WTC11 (cell line): ENCODE data around the gene XKRX. TPM values are rescaled to one million over a fixed set of nuclear protein-coding genes. Genes with fewer than 3 reads are reported as not detected.

Source experiments
- ATAC-seq: fragments of 200-7000 bp; cut with Tn5 transposase; 2 replicates; pipeline ENCODE4 v1.10.0; 2021; ENCODE audit warnings: mild to moderate bottlenecking, moderate library complexity
- CTCF ChIA-PET: fragments of 300-600 bp; sonication (Branson Sonifier 250); formaldehyde crosslinking; loops from one replicate; lab custom pipeline; 2021; ENCODE audit warnings: antibody characterized with exemption; lab: Charles Lee
- POLR2A ChIA-PET: fragments of 350-600 bp; sonication (Branson Sonifier 250); formaldehyde crosslinking; loops from one replicate; lab custom pipeline; 2021; ENCODE audit warnings: antibody characterized with exemption; lab: Charles Lee
- DNase-seq: peaks from one replicate; pipeline ENCODE4 v3.0.0; 2021; ENCODE audit warnings: low spot score
- H3K27ac Mint-ChIP-seq: 2 replicates; pipeline ENCODE4 v1.8.0; 2021; ENCODE audit warnings: mixed read lengths
- H3K27me3 Mint-ChIP-seq: 2 replicates; pipeline ENCODE4 v1.8.0; 2021; ENCODE audit warnings: low read depth, mild to moderate bottlenecking, moderate library complexity, mixed read lengths
- H3K36me3 Mint-ChIP-seq: 2 replicates; pipeline ENCODE4 v1.8.0; 2021; ENCODE audit warnings: mixed read lengths
- H3K4me1 Mint-ChIP-seq: 2 replicates; pipeline ENCODE4 v1.8.0; 2022; ENCODE audit warnings: mixed read lengths
- H3K4me3 Mint-ChIP-seq: 2 replicates; pipeline ENCODE4 v1.8.0; 2021; ENCODE audit warnings: mild to moderate bottlenecking, moderate library complexity, mixed read lengths
- H3K9me3 Mint-ChIP-seq: 2 replicates; pipeline ENCODE4 v1.8.0; 2021; ENCODE audit warnings: mixed read lengths
- ATF6 ChIP-seq: sonication (generic); formaldehyde crosslinking; IDR thresholded peaks from 2 replicates; pipeline ENCODE4 v1.8.1; 2023; ENCODE audit warnings: mild to moderate bottlenecking, missing genetic modification reagents
- E2F4 ChIP-seq: sonication (generic); formaldehyde crosslinking; IDR thresholded peaks from 2 replicates; pipeline ENCODE4 v1.8.1; 2022; ENCODE audit warnings: low read depth, mild to moderate bottlenecking, moderate library complexity, missing genetic modification reagents, borderline replicate concordance
- ELF4 ChIP-seq: sonication (generic); formaldehyde crosslinking; IDR thresholded peaks from 2 replicates; pipeline ENCODE4 v1.8.1; 2022; ENCODE audit warnings: low read depth, mild to moderate bottlenecking, moderate library complexity, missing genetic modification reagents
- FOXP4 ChIP-seq: sonication (generic); formaldehyde crosslinking; IDR thresholded peaks from 2 replicates; pipeline ENCODE4 v1.8.0; 2022; ENCODE audit warnings: mild to moderate bottlenecking, missing genetic modification reagents
- HMGA2 ChIP-seq: fragments of 250-450 bp; sonication (Bioruptor Pico); IDR thresholded peaks from 2 replicates; pipeline ENCODE4 v1.4.0; 2021; ENCODE audit warnings: mild to moderate bottlenecking, moderate library complexity
- KAT7 ChIP-seq: sonication (generic); formaldehyde crosslinking; IDR thresholded peaks from 2 replicates; pipeline ENCODE4 v1.8.1; 2023; ENCODE audit warnings: missing genetic modification reagents, mild to moderate bottlenecking, borderline replicate concordance
- MXD4 ChIP-seq: fragments of 250-450 bp; sonication (Bioruptor Pico); IDR thresholded peaks from 2 replicates; pipeline ENCODE4 v1.8.0; 2021; ENCODE audit warnings: mild to moderate bottlenecking, moderate library complexity, borderline replicate concordance
- MYBL2 ChIP-seq: sonication (generic); formaldehyde crosslinking; IDR thresholded peaks from 2 replicates; pipeline ENCODE4 v1.8.1; 2023; ENCODE audit warnings: mild to moderate bottlenecking, moderate library complexity, missing genetic modification reagents
- NFYB ChIP-seq: sonication (generic); formaldehyde crosslinking; conservative IDR thresholded peaks from 2 replicates; pipeline ENCODE4 v1.8.0; 2022; ENCODE audit warnings: low read depth, missing genetic modification reagents
- RORB ChIP-seq: fragments of 250-450 bp; sonication (Bioruptor Pico); IDR thresholded peaks from 2 replicates; pipeline ENCODE4 v1.9.0; 2021; ENCODE audit warnings: mild to moderate bottlenecking
- SOX15 ChIP-seq: fragments of 250-450 bp; sonication (Bioruptor Pico); IDR thresholded peaks from 2 replicates; pipeline ENCODE4 v1.9.0; 2021; ENCODE audit warnings: mild to moderate bottlenecking
- TCF7 ChIP-seq: sonication (generic); formaldehyde crosslinking; IDR thresholded peaks from 2 replicates; pipeline ENCODE4 v1.8.0; 2022; ENCODE audit warnings: mild to moderate bottlenecking, low read depth, missing genetic modification reagents, moderate library complexity
- TP53 ChIP-seq: sonication (generic); formaldehyde crosslinking; IDR thresholded peaks from 2 replicates; pipeline ENCODE4 v1.8.1; 2023; ENCODE audit warnings: mild to moderate bottlenecking, missing genetic modification reagents
- ZNF121 ChIP-seq: sonication (generic); formaldehyde crosslinking; IDR thresholded peaks from 2 replicates; pipeline ENCODE4 v1.8.0; 2023; ENCODE audit warnings: missing genetic modification reagents
- ZNF232 ChIP-seq: sonication (generic); formaldehyde crosslinking; IDR thresholded peaks from 2 replicates; pipeline ENCODE4 v1.8.0; 2022; ENCODE audit warnings: mild to moderate bottlenecking, missing genetic modification reagents
- ZNF317 ChIP-seq: sonication (generic); formaldehyde crosslinking; IDR thresholded peaks from 2 replicates; pipeline ENCODE4 v1.8.1; 2023; ENCODE audit warnings: low read depth, mild to moderate bottlenecking, moderate library complexity, missing genetic modification reagents, borderline replicate concordance
- ZNF671 ChIP-seq: fragments of 250-450 bp; sonication (Bioruptor Pico); IDR thresholded peaks from 2 replicates; pipeline ENCODE4 v1.8.0; 2021; ENCODE audit warnings: mild to moderate bottlenecking
- total RNA-seq: library from RNA; stranded (reverse); gene quantifications from 3 replicates; pipeline ENCODE4 v1.2.3, GENCODE V29; 2021
- TF ChIP-seq, protein P1 (sequence below): sonication (generic); formaldehyde crosslinking; IDR thresholded peaks from 2 replicates; pipeline ENCODE4 v1.8.1; 2022; ENCODE audit warnings: missing genetic modification reagents, borderline replicate concordance
- TF ChIP-seq, protein P2 (sequence below): fragments of 250-450 bp; sonication (Bioruptor Pico); IDR thresholded peaks from 2 replicates; pipeline ENCODE4 v1.8.0; 2021; ENCODE audit warnings: mild to moderate bottlenecking
- TF ChIP-seq, protein P3 (sequence below): sonication (generic); formaldehyde crosslinking; IDR thresholded peaks from 2 replicates; pipeline ENCODE4 v1.8.1; 2023; ENCODE audit warnings: mild to moderate bottlenecking, missing genetic modification reagents, moderate library complexity

The XKRX gene
- total RNA-seq, 1 experiment from 2014 or later, result 1.1 TPM

DNA sequence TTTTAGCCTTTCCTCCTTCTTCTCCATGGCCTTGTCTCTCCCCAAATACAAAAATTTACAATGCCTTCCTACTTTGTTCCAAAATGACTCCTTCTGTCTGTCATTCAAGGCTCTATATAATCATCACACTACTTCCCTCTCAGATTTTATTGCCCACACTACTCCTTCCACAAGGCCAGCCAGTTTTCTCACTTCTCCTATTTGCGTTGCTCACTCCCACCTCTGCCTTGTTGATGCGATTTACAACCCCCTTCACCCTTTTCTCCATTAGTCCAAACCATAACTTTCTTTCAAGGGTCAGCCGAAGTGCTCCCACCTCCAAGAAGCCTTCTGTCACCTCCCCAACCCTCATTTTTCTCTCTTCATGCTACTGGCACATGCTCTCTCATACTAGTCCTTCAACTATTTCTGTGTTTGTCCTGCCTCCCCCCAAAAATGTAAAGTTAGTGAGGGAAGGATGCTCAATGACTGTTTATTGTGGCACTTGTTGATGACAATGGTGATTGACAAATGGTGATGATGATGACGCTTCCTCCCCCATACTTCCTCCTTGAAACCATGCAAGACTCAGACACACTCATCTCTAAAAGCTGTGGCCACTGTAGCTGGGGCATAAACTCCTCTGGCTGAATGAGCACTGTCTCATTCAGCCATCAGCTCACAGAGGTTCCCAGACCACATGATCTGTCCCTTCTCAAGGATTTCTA is 2.7 kb upstream of the XKRX start (continued):
- TF ChIP-seq FOXP4 (CRISPR knock-in tag), result no peak
- no peak for TF ChIP-seq ELF4
- no peak for TF ChIP-seq SOX15 (CRISPR knock-in tag)
- TF ChIP-seq ZNF671 (CRISPR knock-in tag), result no peak

- Mint-ChIP-seq H3K27me3 (peaks cover 18% of the 10 kb centered on the region), H3K27ac (no peak overlapping the region), H3K9me3 (peaks cover 4% of the 10 kb centered on the region), H3K4me3 (no peak overlapping the region), H3K36me3 (no peaks in the 10 kb centered on the region), H3K4me1 (peaks cover 8% of the 10 kb centered on the region; the same call in 1 of the 2 replicates)
- ATAC-seq, result no peak
- ChIA-PET CTCF (no interaction called here), POLR2A (no interaction called here)
- TF ChIP-seq E2F4 (CRISPR knock-in tag), result no peak
- TF ChIP-seq TP53, result no peak
- TF ChIP-seq ZNF232 (CRISPR knock-in tag), result no peak
- no peak for TF ChIP-seq KAT7 (CRISPR knock-in tag)
- TF ChIP-seq MYBL2 (CRISPR knock-in tag), result no peak
- no peak for TF ChIP-seq MXD4 (CRISPR knock-in tag)
- no peak for TF ChIP-seq ZNF317 (CRISPR knock-in tag)
- TF ChIP-seq ATF6 (CRISPR knock-in tag), result no peak
- no peak for TF ChIP-seq RORB
- no peak for DNase-seq
Measured at GRCh38 chrX:100926453-100926852, 2.3 kb downstream of the XKRX start.

DNA sequence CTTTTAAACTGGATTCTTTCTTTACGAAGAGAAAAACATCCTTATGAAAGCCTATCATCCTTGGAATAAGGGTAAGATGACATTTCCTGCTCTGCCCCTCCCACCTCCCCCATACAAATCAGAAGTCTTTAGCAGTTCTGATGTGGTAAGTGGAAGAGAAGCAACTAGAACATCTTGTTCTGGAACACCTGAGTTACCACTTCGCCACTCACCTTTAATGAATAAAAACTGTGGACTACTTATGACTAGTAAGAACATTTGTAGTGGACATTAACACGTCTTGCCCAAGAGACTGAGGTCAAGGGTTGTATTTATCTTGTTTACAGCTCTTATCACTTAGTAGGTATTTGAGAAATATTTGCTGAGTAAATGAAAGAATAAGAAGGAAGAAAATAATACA is 4.3 kb downstream of the XKRX start:
- no peak for DNase-seq
- Mint-ChIP-seq H3K27me3 (peaks cover 18% of the 10 kb centered on the region), H3K36me3 (no peaks in the 10 kb centered on the region), H3K4me1 (peaks cover 2% of the 10 kb centered on the region; the same call in 1 of the 2 replicates), H3K4me3 (no peak overlapping the region), H3K9me3 (no peaks in the 10 kb centered on the region), H3K27ac (no peak overlapping the region)
- CTCF ChIA-PET, result no interaction called here
- POLR2A ChIA-PET, result no interaction called here
- no peak for ATAC-seq
- TF ChIP-seq, protein P1, sequence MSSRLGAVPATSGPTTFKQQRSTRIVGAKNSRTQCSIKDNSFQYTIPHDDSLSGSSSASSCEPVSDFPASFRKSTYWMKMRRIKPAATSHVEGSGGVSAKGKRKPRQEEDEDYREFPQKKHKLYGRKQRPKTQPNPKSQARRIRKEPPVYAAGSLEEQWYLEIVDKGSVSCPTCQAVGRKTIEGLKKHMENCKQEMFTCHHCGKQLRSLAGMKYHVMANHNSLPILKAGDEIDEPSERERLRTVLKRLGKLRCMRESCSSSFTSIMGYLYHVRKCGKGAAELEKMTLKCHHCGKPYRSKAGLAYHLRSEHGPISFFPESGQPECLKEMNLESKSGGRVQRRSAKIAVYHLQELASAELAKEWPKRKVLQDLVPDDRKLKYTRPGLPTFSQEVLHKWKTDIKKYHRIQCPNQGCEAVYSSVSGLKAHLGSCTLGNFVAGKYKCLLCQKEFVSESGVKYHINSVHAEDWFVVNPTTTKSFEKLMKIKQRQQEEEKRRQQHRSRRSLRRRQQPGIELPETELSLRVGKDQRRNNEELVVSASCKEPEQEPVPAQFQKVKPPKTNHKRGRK (CRISPR knock-in tag), result no peak

GRCh38 chrX:100915562-100915961 is 13.2 kb downstream of the XKRX start:
- ChIA-PET POLR2A (no interaction called here), CTCF (no interaction called here)
- Mint-ChIP-seq H3K4me1 (peaks cover 11% of the 10 kb centered on the region), H3K27ac (no peak overlapping the region), H3K36me3 (no peaks in the 10 kb centered on the region), H3K9me3 (no peaks in the 10 kb centered on the region), H3K4me3 (no peak overlapping the region), H3K27me3 (no peaks in the 10 kb centered on the region)
- DNase-seq (no peak), ATAC-seq (no peak)
- no peak for TF ChIP-seq ATF6 (CRISPR knock-in tag)
- TF ChIP-seq NFYB (CRISPR knock-in tag), result no peak
- no peak for TF ChIP-seq HMGA2
- no peak for TF ChIP-seq TCF7 (CRISPR knock-in tag)
- TF ChIP-seq, protein P2, sequence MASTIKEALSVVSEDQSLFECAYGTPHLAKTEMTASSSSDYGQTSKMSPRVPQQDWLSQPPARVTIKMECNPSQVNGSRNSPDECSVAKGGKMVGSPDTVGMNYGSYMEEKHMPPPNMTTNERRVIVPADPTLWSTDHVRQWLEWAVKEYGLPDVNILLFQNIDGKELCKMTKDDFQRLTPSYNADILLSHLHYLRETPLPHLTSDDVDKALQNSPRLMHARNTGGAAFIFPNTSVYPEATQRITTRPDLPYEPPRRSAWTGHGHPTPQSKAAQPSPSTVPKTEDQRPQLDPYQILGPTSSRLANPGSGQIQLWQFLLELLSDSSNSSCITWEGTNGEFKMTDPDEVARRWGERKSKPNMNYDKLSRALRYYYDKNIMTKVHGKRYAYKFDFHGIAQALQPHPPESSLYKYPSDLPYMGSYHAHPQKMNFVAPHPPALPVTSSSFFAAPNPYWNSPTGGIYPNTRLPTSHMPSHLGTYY, result no peak
- TF ChIP-seq, protein P3, sequence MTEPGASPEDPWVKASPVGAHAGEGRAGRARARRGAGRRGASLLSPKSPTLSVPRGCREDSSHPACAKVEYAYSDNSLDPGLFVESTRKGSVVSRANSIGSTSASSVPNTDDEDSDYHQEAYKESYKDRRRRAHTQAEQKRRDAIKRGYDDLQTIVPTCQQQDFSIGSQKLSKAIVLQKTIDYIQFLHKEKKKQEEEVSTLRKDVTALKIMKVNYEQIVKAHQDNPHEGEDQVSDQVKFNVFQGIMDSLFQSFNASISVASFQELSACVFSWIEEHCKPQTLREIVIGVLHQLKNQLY, result no peak
- TF ChIP-seq ZNF121 (CRISPR knock-in tag), result no peak
